Activated CD8-positive, alpha-beta T cell treated with anti-CD3 and anti-CD28 coated beads for 36 hours (primary cell): ENCODE measurements around the gene ARHGEF19. TPM values are rescaled to one million over a fixed set of nuclear protein-coding genes. Genes with fewer than 3 reads are reported as not detected.
A peak's percentile ranks its signal among the peaks of the same experiment; 100 is the strongest.

Experiments used
- ATAC-seq: fragments of 200-7000 bp; cut with Tn5 transposase; one replicate; pipeline ENCODE4 v1.10.0; 2021; ENCODE audit warnings: mild to moderate bottlenecking, moderate library complexity
- CTCF ChIA-PET: fragments of 350-600 bp; sonication (Branson Sonifier 250); formaldehyde crosslinking; loops from one replicate; lab custom pipeline; 2021; ENCODE audit warnings: antibody characterized with exemption; lab: Charles Lee
- POLR2A ChIA-PET: fragments of 350-600 bp; sonication (Branson Sonifier 250); formaldehyde crosslinking; loops from one replicate; lab custom pipeline; 2021; ENCODE audit warnings: antibody characterized with exemption; lab: Charles Lee
- DNase-seq: peaks from one replicate; pipeline ENCODE4 v3.0.0-alpha.2; 2020
- H3K27ac Mint-ChIP-seq: one replicate; pipeline ENCODE4 v1.8.0; 2021; ENCODE audit warnings: mild to moderate bottlenecking, mixed read lengths
- H3K27me3 Mint-ChIP-seq: one replicate; pipeline ENCODE4 v1.8.0; 2021; ENCODE audit warnings: mixed read lengths
- H3K36me3 Mint-ChIP-seq: one replicate; pipeline ENCODE4 v1.8.0; 2021; ENCODE audit warnings: low read depth, mixed read lengths
- H3K4me1 Mint-ChIP-seq: one replicate; pipeline ENCODE4 v1.8.0; 2021; ENCODE audit warnings: low read depth, mixed read lengths
- H3K4me3 Mint-ChIP-seq: one replicate; pipeline ENCODE4 v1.8.0; 2021; ENCODE audit warnings: mild to moderate bottlenecking, moderate library complexity, mixed read lengths
- H3K9me3 Mint-ChIP-seq: one replicate; pipeline ENCODE4 v1.8.0; 2021; ENCODE audit warnings: mixed read lengths
- intact Hi-C: fragments of 100-400 bp; cut with micrococcal nuclease; formaldehyde crosslinking; loops from one replicate; pipeline ENCODE4 v1.10.0; 2022
- total RNA-seq, 2 experiments: library from RNA; stranded (reverse); gene quantifications; one replicate each; pipeline ENCODE4 v1.2.3, GENCODE V29; 2021
- TF ChIP-seq, protein P1 (sequence below): fragments of 200-600 bp; IDR thresholded peaks from one replicate; pipeline ENCODE4 v1.8.0; 2022; ENCODE audit warnings: antibody characterized with exemption, mild to moderate bottlenecking

ARHGEF19 gene
- total RNA-seq, 2 experiments from 2014 or later: 5.7 to 7.4 TPM

DNA sequence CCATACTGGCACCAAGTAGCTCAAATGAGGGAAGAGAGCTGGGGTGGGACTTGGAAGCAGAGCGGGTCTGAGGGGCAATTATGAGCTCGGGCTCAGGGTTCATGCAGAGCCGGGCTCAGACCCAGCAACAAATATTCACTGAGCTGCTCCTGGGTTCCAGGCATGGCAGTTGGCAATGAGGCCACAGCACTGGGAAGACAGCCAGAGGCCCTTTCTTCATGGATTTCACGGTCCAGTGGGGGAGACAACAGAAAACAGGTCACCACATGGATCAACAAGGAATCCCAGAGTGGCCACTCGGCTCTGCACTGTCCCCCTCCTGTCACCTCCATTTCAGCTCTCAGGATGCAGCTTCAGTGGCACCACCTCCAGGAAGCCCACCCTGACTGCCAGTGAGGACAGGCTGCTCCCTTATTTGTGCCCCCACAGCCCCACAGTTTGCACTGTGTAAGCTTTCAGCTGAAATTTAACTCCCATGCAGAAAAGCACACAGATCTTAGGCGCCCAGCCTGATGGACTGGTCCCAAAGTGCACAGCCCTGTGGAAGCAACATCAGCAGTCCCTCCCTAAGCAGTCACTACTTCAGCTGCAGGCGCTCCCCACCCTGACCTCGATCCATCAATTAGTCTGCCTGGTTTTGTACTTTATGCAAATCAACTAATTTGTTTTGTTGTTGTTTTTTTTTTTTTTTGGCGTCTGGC lies 22.4 kb downstream of the ARHGEF19 start:
- intact Hi-C loops: no loop called here
- TF ChIP-seq, protein P1, sequence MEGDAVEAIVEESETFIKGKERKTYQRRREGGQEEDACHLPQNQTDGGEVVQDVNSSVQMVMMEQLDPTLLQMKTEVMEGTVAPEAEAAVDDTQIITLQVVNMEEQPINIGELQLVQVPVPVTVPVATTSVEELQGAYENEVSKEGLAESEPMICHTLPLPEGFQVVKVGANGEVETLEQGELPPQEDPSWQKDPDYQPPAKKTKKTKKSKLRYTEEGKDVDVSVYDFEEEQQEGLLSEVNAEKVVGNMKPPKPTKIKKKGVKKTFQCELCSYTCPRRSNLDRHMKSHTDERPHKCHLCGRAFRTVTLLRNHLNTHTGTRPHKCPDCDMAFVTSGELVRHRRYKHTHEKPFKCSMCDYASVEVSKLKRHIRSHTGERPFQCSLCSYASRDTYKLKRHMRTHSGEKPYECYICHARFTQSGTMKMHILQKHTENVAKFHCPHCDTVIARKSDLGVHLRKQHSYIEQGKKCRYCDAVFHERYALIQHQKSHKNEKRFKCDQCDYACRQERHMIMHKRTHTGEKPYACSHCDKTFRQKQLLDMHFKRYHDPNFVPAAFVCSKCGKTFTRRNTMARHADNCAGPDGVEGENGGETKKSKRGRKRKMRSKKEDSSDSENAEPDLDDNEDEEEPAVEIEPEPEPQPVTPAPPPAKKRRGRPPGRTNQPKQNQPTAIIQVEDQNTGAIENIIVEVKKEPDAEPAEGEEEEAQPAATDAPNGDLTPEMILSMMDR: no peak
- ATAC-seq: no peak
- POLR2A ChIA-PET: interaction anchor here (1.0 to 1.2 kb wide), 2 partner anchors 59 to 111 kb away, joined by 3 read pairs; no protein-coding TSS in a partner anchor
- peaks cover 4% of the 10 kb centered on the region for H3K4me1 Mint-ChIP-seq
- no peaks in the 10 kb centered on the region for H3K36me3 Mint-ChIP-seq
- H3K27me3 Mint-ChIP-seq: peaks cover 6% of the 10 kb centered on the region
- CTCF ChIA-PET: interaction anchor here (1.2 to 12.2 kb wide), 2 partner anchors 53 to 110 kb away, joined by 3 to 299 read pairs; no protein-coding TSS in a partner anchor
- no peaks in the 10 kb centered on the region for H3K9me3 Mint-ChIP-seq
- no peak for DNase-seq
- H3K27ac Mint-ChIP-seq: no peak overlapping the region
- no peak overlapping the region for H3K4me3 Mint-ChIP-seq

DNA sequence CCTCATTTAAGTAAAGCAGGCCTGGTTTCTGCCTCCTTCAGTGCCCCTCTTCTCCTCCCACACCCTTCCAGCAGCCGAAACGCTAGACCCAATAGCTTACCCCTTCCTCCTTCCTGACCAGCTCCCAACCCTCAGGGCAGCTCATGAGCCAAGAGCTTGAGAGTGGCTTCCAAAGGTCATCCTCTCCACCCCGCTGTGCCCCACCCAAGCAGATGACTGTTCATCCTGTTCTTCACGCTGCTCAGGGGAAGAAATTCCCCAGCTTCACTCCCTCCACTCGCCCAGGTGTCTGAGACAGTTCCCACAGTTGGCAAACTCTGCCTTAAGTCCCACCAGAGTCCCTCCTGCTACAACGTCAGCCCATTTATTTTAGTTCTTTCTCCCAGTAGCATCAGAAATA lies 23.4 kb downstream of the ARHGEF19 start:
- Mint-ChIP-seq H3K36me3 (no peaks in the 10 kb centered on the region), H3K27ac (no peak overlapping the region), H3K27me3 (peaks cover 6% of the 10 kb centered on the region), H3K4me3 (no peak overlapping the region), H3K9me3 (no peaks in the 10 kb centered on the region), H3K4me1 (peaks cover 4% of the 10 kb centered on the region)
- ChIA-PET CTCF (interaction anchor here (1.0 to 12.2 kb wide), 7 partner anchors 11 to 122 kb away, joined by 3 to 299 read pairs (median 5); partner anchors contain the start of gene FAM131C), POLR2A (interaction anchor here (0.8 to 1.3 kb wide), 4 partner anchors 22 to 119 kb away, joined by 3 read pairs; no protein-coding TSS in a partner anchor)
- TF ChIP-seq, protein P1: no peak
- no peak for ATAC-seq
- intact Hi-C loops: no loop called here
- no peak for DNase-seq

DNA sequence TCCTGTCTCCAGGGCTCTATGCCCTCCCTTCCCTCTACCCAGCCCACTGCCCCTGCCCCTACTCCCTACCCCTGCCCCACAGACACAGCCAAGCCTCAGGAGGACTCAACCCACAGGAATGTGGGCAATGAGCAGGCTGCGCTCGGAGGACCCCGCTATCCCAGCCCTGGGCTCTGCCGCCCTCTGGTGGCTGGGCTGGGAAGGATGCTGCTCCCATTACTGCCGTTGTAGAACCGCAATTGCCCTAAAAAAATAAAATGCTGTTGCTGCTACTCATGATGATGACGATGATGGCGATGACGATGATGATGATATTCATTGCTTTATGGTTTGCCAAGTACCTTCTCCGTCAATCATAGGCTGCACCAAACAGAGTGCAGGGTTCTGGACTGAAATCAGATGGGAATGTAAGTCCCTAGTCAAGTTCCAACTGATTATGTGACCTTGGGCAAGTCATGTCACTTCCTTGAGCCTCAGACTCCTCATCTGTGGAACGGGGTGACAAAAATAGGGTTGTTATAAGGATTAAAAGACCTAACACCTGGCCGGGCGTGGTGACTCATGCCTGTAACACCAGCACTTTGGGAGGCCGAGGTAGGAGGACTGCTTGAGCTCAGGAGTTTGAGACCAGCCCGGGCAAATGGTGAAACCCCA lies 24.6 kb downstream of the ARHGEF19 start:
- peak; percentile 97 for ATAC-seq
- intact Hi-C loops: loop anchor here (1.0 kb wide), 1 partner anchor 109 kb away; no protein-coding TSS in a partner anchor

GRCh38 chr1:16186655-16187235 lies 25.7 kb downstream of the ARHGEF19 start:
- H3K4me3 Mint-ChIP-seq: no peak overlapping the region

More for the DNA sequence above, 24.6 kb downstream of the ARHGEF19 start:
- no peaks in the 10 kb centered on the region for H3K36me3 Mint-ChIP-seq
- TF ChIP-seq, protein P1: peak; percentile 91
- peaks cover 6% of the 10 kb centered on the region for H3K27me3 Mint-ChIP-seq
- H3K4me3 Mint-ChIP-seq: no peak overlapping the region
- ChIA-PET POLR2A (interaction anchor here (0.6 to 1.3 kb wide), 2 partner anchors 10 to 23 kb away, joined by 3 read pairs; no protein-coding TSS in a partner anchor), CTCF (interaction anchor here (0.6 to 12.2 kb wide), 20 partner anchors 19 to 180 kb away, joined by 3 to 299 read pairs (median 3); partner anchors contain the start of gene FAM131C)
- H3K4me1 Mint-ChIP-seq: peaks cover 4% of the 10 kb centered on the region
- no peaks in the 10 kb centered on the region for H3K9me3 Mint-ChIP-seq
- no peak overlapping the region for H3K27ac Mint-ChIP-seq
- peak; percentile 83 for DNase-seq

More at GRCh38 chr1:16186655-16187235, 25.7 kb downstream of the ARHGEF19 start:
- DNase-seq: no peak
- Mint-ChIP-seq H3K9me3 (no peaks in the 10 kb centered on the region), H3K36me3 (no peaks in the 10 kb centered on the region), H3K4me1 (peaks cover 4% of the 10 kb centered on the region), H3K27me3 (peaks cover 6% of the 10 kb centered on the region), H3K27ac (no peak overlapping the region)
- no peak for ATAC-seq
- TF ChIP-seq, protein P1: no peak
- ChIA-PET POLR2A (no interaction called here), CTCF (interaction anchor here (1.0 to 12.2 kb wide), 10 partner anchors 16 to 177 kb away, joined by 3 to 299 read pairs (median 4); partner anchors contain the start of gene FAM131C)
- intact Hi-C loops: no loop called here
